PC-3 (cell line): Measurements from ENCODE around the gene APBA1. TPM values are rescaled to one million over a fixed set of nuclear protein-coding genes. Genes with fewer than 3 reads are reported as not detected.

Experiments
- ATAC-seq: fragments of 200-7000 bp; cut with Tn5 transposase; 2 replicates; pipeline ENCODE4 v1.9.1; 2020; ENCODE audit warnings: mild to moderate bottlenecking, moderate library complexity
- BruUV-seq: library from RNA; stranded (reverse); fragments of 400-500 nt; replicated peaks from 2 replicates; lab custom pipeline; 2021; lab: Mats Ljungman, UMichigan
- CTCF ChIA-PET: fragments of 300-600 bp; sonication (Branson Sonifier 250); formaldehyde crosslinking; loops from one replicate; lab custom pipeline; 2022; ENCODE audit warnings: antibody characterized with exemption; lab: Charles Lee
- POLR2A ChIA-PET: fragments of 300-600 bp; sonication (Branson Sonifier 250); formaldehyde crosslinking; loops from one replicate; lab custom pipeline; 2022; ENCODE audit warnings: antibody characterized with exemption; ENCODE audit not compliant: unreplicated experiment; lab: Charles Lee
- DNase-seq: peaks from one replicate; pipeline ENCODE4 v3.0.0-alpha.2; 2015
- H2AFZ ChIP-seq: fragments of 300-600 bp; sonication (generic); 2 replicates; pipeline ENCODE4 v1.6.0; 2016; ENCODE audit warnings: antibody characterized with exemption, low read length
- H3F3A ChIP-seq: fragments of 300-600 bp; sonication (generic); one replicate; pipeline ENCODE4 v1.6.0; 2017; ENCODE audit warnings: antibody characterized with exemption, low read length, control low read depth, mild to moderate bottlenecking; ENCODE audit not compliant: unreplicated experiment
- H3K27ac ChIP-seq: fragments of 300-600 bp; sonication (generic); 2 replicates; pipeline ENCODE4 v1.5.1; 2016; ENCODE audit warnings: mild to moderate bottlenecking, low read length
- H3K27me3 ChIP-seq: fragments of 300-600 bp; sonication (generic); 2 replicates; pipeline ENCODE4 v1.6.1; 2016; ENCODE audit warnings: low read length, mixed read lengths
- H3K36me3 ChIP-seq: fragments of 300-600 bp; sonication (generic); 2 replicates; pipeline ENCODE4 v1.6.1; 2016; ENCODE audit warnings: low read depth, mixed run types, low read length, mixed read lengths
- H3K4me1 ChIP-seq: fragments of 300-600 bp; sonication (generic); 2 replicates; pipeline ENCODE4 v1.5.1; 2016; ENCODE audit warnings: low read length; ENCODE audit not compliant: insufficient read depth
- H3K4me2 ChIP-seq: fragments of 300-600 bp; sonication (generic); 2 replicates; pipeline ENCODE4 v1.6.0; 2016; ENCODE audit warnings: low read length
- H3K4me3 ChIP-seq: fragments of 300-600 bp; sonication (generic); 2 replicates; pipeline ENCODE4 v1.5.1; 2016; ENCODE audit warnings: mild to moderate bottlenecking, low read length, mixed read lengths
- H3K79me2 ChIP-seq: fragments of 300-600 bp; sonication (generic); 2 replicates; pipeline ENCODE4 v1.6.1; 2017; ENCODE audit warnings: low read length, mixed read lengths
- H3K9ac ChIP-seq: fragments of 300-600 bp; sonication (generic); 2 replicates; pipeline ENCODE4 v1.6.0; 2016; ENCODE audit warnings: mild to moderate bottlenecking, low read length
- H3K9me2 ChIP-seq: fragments of 300-600 bp; sonication (generic); replicated peaks from 2 replicates; pipeline ENCODE4 v1.6.1; 2016; ENCODE audit warnings: mixed run types, low read length, mixed read lengths
- H3K9me3 ChIP-seq: fragments of 300-600 bp; sonication (generic); 2 replicates; pipeline ENCODE4 v1.6.1; 2016; ENCODE audit warnings: low read length, mixed read lengths
- H4K20me1 ChIP-seq: fragments of 300-600 bp; sonication (generic); 2 replicates; pipeline ENCODE4 v1.6.1; 2016; ENCODE audit warnings: low read length, mixed read lengths
- CTCF ChIP-seq: fragments of 300-600 bp; sonication (generic); conservative IDR thresholded peaks from 2 replicates; pipeline ENCODE4 v1.5.1; 2017; ENCODE audit warnings: antibody characterized with exemption, low read depth, mild to moderate bottlenecking, low read length
- EZH2 ChIP-seq: fragments of 300-600 bp; sonication (generic); IDR thresholded peaks from one replicate; pipeline ENCODE4 v1.6.1; 2017; ENCODE audit warnings: antibody characterized with exemption, mild to moderate bottlenecking, low read length; ENCODE audit not compliant: unreplicated experiment
- EZH2phosphoT487 ChIP-seq: fragments of 300-600 bp; sonication (generic); IDR thresholded peaks from 2 replicates; pipeline ENCODE4 v1.6.1; 2018; ENCODE audit warnings: mild to moderate bottlenecking, antibody characterized with exemption, low read length, borderline replicate concordance
- intact Hi-C: fragments of 100-400 bp; cut with micrococcal nuclease; formaldehyde crosslinking; loops from 2 replicates; pipeline ENCODE4 v1.9.0; 2023
- total RNA-seq: library from RNA; depleted of rRNA; stranded (reverse); fragments of >200 nt; gene quantifications from 2 replicates; pipeline ENCODE4 v1.2.3, GENCODE V29; 2014

Gene APBA1
- total RNA-seq, 1 experiment from 2014 or later, result 0.07 TPM

GRCh38 chr9:69579032-69579758 lies 93.0 kb downstream of the APBA1 start:
- no peak for TF ChIP-seq EZH2phosphoT487
- TF ChIP-seq EZH2, result no peak
- TF ChIP-seq CTCF, result no peak
- no peak overlapping the region for H3K4me2 ChIP-seq
- H2AFZ ChIP-seq, result no peak overlapping the region
- H3K4me1 ChIP-seq, result no peaks in the 10 kb centered on the region
- no peaks in the 10 kb centered on the region for H3K9me2 ChIP-seq
- BruUV-seq, result no TSS peak
- H3K27ac ChIP-seq, result no peak overlapping the region
- no peaks in the 10 kb centered on the region for H3K79me2 ChIP-seq
- ATAC-seq (no peak), DNase-seq (no peak)
- H4K20me1 ChIP-seq, result no peaks in the 10 kb centered on the region
- no peaks in the 10 kb centered on the region for H3F3A ChIP-seq
- no peaks in the 10 kb centered on the region for H3K27me3 ChIP-seq
- H3K36me3 ChIP-seq, result no peaks in the 10 kb centered on the region
- ChIA-PET POLR2A (no interaction called here), CTCF (no interaction called here)
- intact Hi-C loops, result no loop called here
- H3K4me3 ChIP-seq, result no peak overlapping the region
- no peaks in the 10 kb centered on the region for H3K9me3 ChIP-seq
- H3K9ac ChIP-seq, result no peak overlapping the region

- Histone ChIP-seq H3F3A (no peaks in the 10 kb centered on the region), H3K4me2 (no peak overlapping the region), H3K27me3 (no peaks in the 10 kb centered on the region), H3K79me2 (no peaks in the 10 kb centered on the region), H3K4me1 (no peaks in the 10 kb centered on the region), H3K9me2 (no peaks in the 10 kb centered on the region), H3K9me3 (no peaks in the 10 kb centered on the region), H4K20me1 (no peaks in the 10 kb centered on the region), H2AFZ (no peak overlapping the region), H3K36me3 (no peaks in the 10 kb centered on the region), H3K9ac (no peak overlapping the region), H3K27ac (no peak overlapping the region), H3K4me3 (no peak overlapping the region)
- TF ChIP-seq EZH2 (no peak), CTCF (no peak), EZH2phosphoT487 (no peak)
- ATAC-seq (no peak), DNase-seq (no peak)
- no TSS peak for BruUV-seq
- ChIA-PET POLR2A (no interaction called here), CTCF (no interaction called here)
- intact Hi-C loops, result no loop called here
Observed at GRCh38 chr9:69578026-69578425, 94.1 kb downstream of the APBA1 start.

GRCh38 chr9:69577123-69577522 lies 95.0 kb downstream of the APBA1 start:
- Histone ChIP-seq H3K4me1 (no peaks in the 10 kb centered on the region), H3K9ac (no peak overlapping the region), H2AFZ (no peak overlapping the region), H3K4me3 (no peak overlapping the region), H3K36me3 (no peaks in the 10 kb centered on the region), H3K4me2 (no peak overlapping the region), H3F3A (no peaks in the 10 kb centered on the region), H3K27me3 (no peaks in the 10 kb centered on the region), H3K27ac (no peak overlapping the region), H3K79me2 (no peaks in the 10 kb centered on the region), H3K9me3 (no peaks in the 10 kb centered on the region), H4K20me1 (no peaks in the 10 kb centered on the region), H3K9me2 (no peaks in the 10 kb centered on the region)
- TF ChIP-seq CTCF (no peak), EZH2phosphoT487 (no peak), EZH2 (no peak)
- intact Hi-C loops, result no loop called here
- ATAC-seq (no peak), DNase-seq (no peak)
- CTCF ChIA-PET, result no interaction called here
- BruUV-seq, result no TSS peak
- POLR2A ChIA-PET, result no interaction called here
